Suprapubic skin (tissue), 3 donors: ENCODE data around the gene CLIC3.

Source experiments
- POLR2A ChIP-seq, 2 donors: fragments of 450-650 bp; IDR thresholded peaks; one replicate each; pipeline ENCODE4 v1.6.1; 2017; ENCODE audit warnings: antibody characterized with exemption in 2 of 2, mild to moderate bottlenecking in 2 of 2, moderate library complexity in 2 of 2
- TF ChIP-seq, protein P1 (sequence below), 2 donors: fragments of 200-600 bp in 1 of 2; fragments of 450-650 bp in 1 of 2; sonication (generic) in 1 of 2; IDR thresholded peaks; one replicate each; pipeline ENCODE4 v1.5.1; 2016 to 2019; ENCODE audit warnings: antibody characterized with exemption in 2 of 2, mild to moderate bottlenecking in 1 of 2, moderate library complexity in 1 of 2

DNA sequence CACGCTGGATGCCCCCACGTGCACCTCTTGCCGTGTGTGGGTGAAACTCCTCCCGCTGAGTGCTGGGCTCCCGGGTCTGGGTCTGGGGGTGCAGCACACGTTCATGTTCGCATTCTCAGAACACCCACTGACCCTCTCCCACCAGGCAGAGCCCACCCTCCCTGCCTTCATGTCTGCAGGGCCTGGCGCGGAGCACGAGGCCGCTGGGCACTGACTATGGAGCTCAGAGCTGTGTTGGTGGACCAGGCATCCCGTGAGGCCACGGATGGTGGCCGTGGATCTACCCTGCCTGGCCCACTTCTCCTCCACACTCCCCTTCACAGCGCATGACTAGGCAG is 35.5 kb downstream of the CLIC3 start:
- TF ChIP-seq, protein P1, sequence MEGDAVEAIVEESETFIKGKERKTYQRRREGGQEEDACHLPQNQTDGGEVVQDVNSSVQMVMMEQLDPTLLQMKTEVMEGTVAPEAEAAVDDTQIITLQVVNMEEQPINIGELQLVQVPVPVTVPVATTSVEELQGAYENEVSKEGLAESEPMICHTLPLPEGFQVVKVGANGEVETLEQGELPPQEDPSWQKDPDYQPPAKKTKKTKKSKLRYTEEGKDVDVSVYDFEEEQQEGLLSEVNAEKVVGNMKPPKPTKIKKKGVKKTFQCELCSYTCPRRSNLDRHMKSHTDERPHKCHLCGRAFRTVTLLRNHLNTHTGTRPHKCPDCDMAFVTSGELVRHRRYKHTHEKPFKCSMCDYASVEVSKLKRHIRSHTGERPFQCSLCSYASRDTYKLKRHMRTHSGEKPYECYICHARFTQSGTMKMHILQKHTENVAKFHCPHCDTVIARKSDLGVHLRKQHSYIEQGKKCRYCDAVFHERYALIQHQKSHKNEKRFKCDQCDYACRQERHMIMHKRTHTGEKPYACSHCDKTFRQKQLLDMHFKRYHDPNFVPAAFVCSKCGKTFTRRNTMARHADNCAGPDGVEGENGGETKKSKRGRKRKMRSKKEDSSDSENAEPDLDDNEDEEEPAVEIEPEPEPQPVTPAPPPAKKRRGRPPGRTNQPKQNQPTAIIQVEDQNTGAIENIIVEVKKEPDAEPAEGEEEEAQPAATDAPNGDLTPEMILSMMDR (IDR thresholded peaks at IDR 0.05): no peak
- no peak for TF ChIP-seq POLR2A (IDR thresholded peaks at IDR 0.05)
